Calu3 (cell line): ENCODE results near the gene CLEC20A. TPM values are rescaled to one million over a fixed set of nuclear protein-coding genes. Genes with fewer than 3 reads are reported as not detected.

Experiments
- BruUV-seq: library from RNA; stranded (reverse); fragments of 400-500 nt; replicated peaks from 2 replicates; lab custom pipeline; 2021; lab: Mats Ljungman, UMichigan
- CTCF ChIA-PET: fragments of 300-600 bp; sonication (Branson Sonifier 250); formaldehyde crosslinking; loops from one replicate; lab custom pipeline; 2022; ENCODE audit warnings: antibody characterized with exemption; lab: Charles Lee
- DNase-seq: peaks from one replicate; pipeline ENCODE4 v3.0.0; 2022
- H3K27ac Mint-ChIP-seq: one replicate; pipeline ENCODE4 v1.8.0; 2022; ENCODE audit warnings: mixed read lengths; ENCODE audit not compliant: unreplicated experiment
- H3K27me3 Mint-ChIP-seq: one replicate; pipeline ENCODE4 v1.8.0; 2022; ENCODE audit warnings: mixed read lengths; ENCODE audit not compliant: unreplicated experiment
- H3K36me3 Mint-ChIP-seq: one replicate; pipeline ENCODE4 v1.8.0; 2022; ENCODE audit warnings: mild to moderate bottlenecking, moderate library complexity, mixed read lengths; ENCODE audit not compliant: insufficient read depth, unreplicated experiment
- H3K4me1 Mint-ChIP-seq: one replicate; pipeline ENCODE4 v1.8.0; 2022; ENCODE audit warnings: mild to moderate bottlenecking, low read depth, mixed read lengths; ENCODE audit not compliant: unreplicated experiment
- H3K4me3 Mint-ChIP-seq: one replicate; pipeline ENCODE4 v1.8.0; 2022; ENCODE audit warnings: mild to moderate bottlenecking, low read depth, moderate library complexity, mixed read lengths; ENCODE audit not compliant: unreplicated experiment
- H3K9me3 Mint-ChIP-seq: one replicate; pipeline ENCODE4 v1.8.0; 2022; ENCODE audit warnings: low read depth, mixed read lengths; ENCODE audit not compliant: unreplicated experiment
- CTCF ChIP-seq: fragments of 200-600 bp; IDR thresholded peaks from one replicate; pipeline ENCODE4 v1.8.0; 2022; ENCODE audit warnings: antibody characterized with exemption; ENCODE audit not compliant: unreplicated experiment
- intact Hi-C: fragments of 100-400 bp; cut with micrococcal nuclease; formaldehyde crosslinking; loops from one replicate; pipeline ENCODE4 v1.10.0; 2022; ENCODE audit not compliant: unreplicated experiment
- total RNA-seq: library from RNA; stranded (reverse); gene quantifications from 2 replicates; pipeline ENCODE4 v1.2.3, GENCODE V29; 2022

Gene CLEC20A
- total RNA-seq, 1 experiment from 2014 or later = not detected

- H3K4me1 Mint-ChIP-seq = no peaks in the 10 kb centered on the region
- no peak overlapping the region for H3K4me3 Mint-ChIP-seq
- no peak for TF ChIP-seq CTCF
- H3K9me3 Mint-ChIP-seq = no peaks in the 10 kb centered on the region
- intact Hi-C loops = no loop called here
- H3K27me3 Mint-ChIP-seq = peaks cover 12% of the 10 kb centered on the region
- DNase-seq = no peak
- H3K27ac Mint-ChIP-seq = no peak overlapping the region
- CTCF ChIA-PET = interaction anchor here (0.7 kb wide), 1 partner anchor 11 kb away, joined by 3 read pairs; no protein-coding TSS in a partner anchor
- H3K36me3 Mint-ChIP-seq = no peaks in the 10 kb centered on the region
- BruUV-seq = no TSS peak
Measured at GRCh38 chr1:178494569-178494971, 2.2 kb downstream of the CLEC20A start.

GRCh38 chr1:178493301-178493741 lies 3.4 kb downstream of the CLEC20A start:
- no peak for DNase-seq
- Mint-ChIP-seq H3K4me1 (no peaks in the 10 kb centered on the region), H3K27ac (no peak overlapping the region), H3K4me3 (no peak overlapping the region), H3K9me3 (no peaks in the 10 kb centered on the region), H3K27me3 (peaks cover 12% of the 10 kb centered on the region), H3K36me3 (no peaks in the 10 kb centered on the region)
- intact Hi-C loops = no loop called here
- TF ChIP-seq CTCF = no peak
- CTCF ChIA-PET = no interaction called here
- no TSS peak for BruUV-seq

- Mint-ChIP-seq H3K36me3 (no peaks in the 10 kb centered on the region), H3K4me1 (no peaks in the 10 kb centered on the region), H3K9me3 (no peaks in the 10 kb centered on the region), H3K27ac (no peak overlapping the region), H3K27me3 (peaks cover 12% of the 10 kb centered on the region), H3K4me3 (no peak overlapping the region)
- no TSS peak for BruUV-seq
- CTCF ChIA-PET = no interaction called here
- intact Hi-C loops = no loop called here
- no peak for DNase-seq
- TF ChIP-seq CTCF = no peak
Measured at GRCh38 chr1:178492341-178492740, 4.4 kb downstream of the CLEC20A start.

GRCh38 chr1:178491721-178492120 lies 5.0 kb downstream of the CLEC20A start:
- CTCF ChIA-PET = no interaction called here
- intact Hi-C loops = no loop called here
- H3K4me1 Mint-ChIP-seq = no peaks in the 10 kb centered on the region
- no peak overlapping the region for H3K4me3 Mint-ChIP-seq
- H3K9me3 Mint-ChIP-seq = no peaks in the 10 kb centered on the region
- peaks cover 12% of the 10 kb centered on the region for H3K27me3 Mint-ChIP-seq
- no peak for TF ChIP-seq CTCF
- no TSS peak for BruUV-seq
- H3K36me3 Mint-ChIP-seq = no peaks in the 10 kb centered on the region
- no peak overlapping the region for H3K27ac Mint-ChIP-seq
- no peak for DNase-seq
